GM21619 (cell line): ENCODE results near the gene ZNF469.

Experiments used
- ATAC-seq: cut with Tn5 transposase; IDR thresholded peaks from one replicate; pipeline ENCODE4 v1.9.1; 2021; ENCODE audit not compliant: unreplicated experiment

Gene ZNF469

GRCh38 chr16:88382491-88383400, at the start of gene ZNF469:
Gene ZNF469 (plus strand): TSS chr16:88382959. CDS start chr16:88427471, 44,512 bp downstream.
- no peak for ATAC-seq

GRCh38 chr16:88333848-88334777, 48.6 kb upstream of the ZNF469 start:
- ATAC-seq = no peak

- ATAC-seq = no peak
Observed at GRCh38 chr16:88334778-88335720, 47.7 kb upstream of the ZNF469 start.

- no peak for ATAC-seq
Observed at GRCh38 chr16:88337021-88337420, 45.7 kb upstream of the ZNF469 start.

- no peak for ATAC-seq
Observed at GRCh38 chr16:88337538-88337937, 45.2 kb upstream of the ZNF469 start.

- no peak for ATAC-seq
Observed at GRCh38 chr16:88338111-88338510, 44.6 kb upstream of the ZNF469 start.

GRCh38 chr16:88338896-88339295, 43.9 kb upstream of the ZNF469 start:
- ATAC-seq = no peak

GRCh38 chr16:88339930-88340754, 42.6 kb upstream of the ZNF469 start:
- no peak for ATAC-seq

- ATAC-seq = no peak
Observed at GRCh38 chr16:88340755-88341150, 42.0 kb upstream of the ZNF469 start.

- no peak for ATAC-seq
Observed at GRCh38 chr16:88341551-88342290, 41.0 kb upstream of the ZNF469 start.

- ATAC-seq = no peak
Observed at GRCh38 chr16:88342491-88342890, 40.3 kb upstream of the ZNF469 start.

- no peak for ATAC-seq
Observed at GRCh38 chr16:88343271-88343791, 39.4 kb upstream of the ZNF469 start.

GRCh38 chr16:88344411-88345030, 38.2 kb upstream of the ZNF469 start:
- no peak for ATAC-seq

- no peak for ATAC-seq
Observed at GRCh38 chr16:88345031-88345720, 37.6 kb upstream of the ZNF469 start.

GRCh38 chr16:88345721-88346560, 36.8 kb upstream of the ZNF469 start:
- no peak for ATAC-seq

GRCh38 chr16:88346680-88347505, 35.9 kb upstream of the ZNF469 start:
- ATAC-seq = no peak
